SHP77 treated with DMSO at 0.1 percent for 48 hours (cell line): ENCODE results near the gene RNF121.
"Not testable (repeated sequence)": the region's sequence is repeated elsewhere in the genome, so short reads cannot be mapped to it uniquely, and the experiment has no call there.

Experiments
- DNase-seq: peaks from one replicate; lab custom pipeline; 2025; lab: John Stamatoyannopoulos, UW

Gene RNF121

DNA sequence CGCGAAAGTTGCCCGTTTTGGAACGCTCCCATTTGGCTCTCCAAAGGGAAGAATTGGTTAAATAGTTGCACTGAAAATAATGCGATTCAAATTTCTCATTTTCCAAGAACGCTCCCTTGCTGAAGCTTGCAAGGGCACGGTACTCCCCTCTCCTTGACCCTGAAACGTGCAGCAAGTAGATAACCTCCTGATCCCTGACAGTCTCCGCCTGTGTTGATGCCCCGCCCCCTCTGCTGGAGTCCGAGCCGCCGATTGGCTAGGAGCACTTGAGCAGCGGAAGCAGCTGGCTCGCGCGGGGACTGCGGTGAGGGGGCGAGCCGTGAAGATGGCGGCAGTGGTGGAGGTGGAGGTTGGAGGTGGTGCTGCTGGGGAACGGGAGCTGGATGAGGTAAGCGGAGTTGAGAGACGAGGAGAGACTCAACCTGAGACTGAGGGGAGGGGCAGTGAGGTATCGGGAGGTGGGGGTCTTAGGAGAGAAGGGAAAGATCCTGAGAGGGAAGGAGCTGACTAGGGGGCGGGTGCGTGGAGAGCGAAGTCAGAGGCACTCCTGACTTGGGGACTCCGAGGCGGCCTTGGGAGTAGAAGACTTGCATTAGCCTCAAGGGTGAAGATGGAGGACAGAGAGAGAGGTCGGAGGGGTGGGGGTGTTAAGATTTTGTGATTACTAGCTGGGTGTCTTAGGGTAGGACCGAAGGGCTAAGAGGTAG, at the start of gene RNF121:
Gene RNF121, plus strand, starts transcription at position 310 of the 707 bp plus-strand sequence. Its CDS starts 16 bp downstream, at position 326.
- DNase-seq: peak; percentile 98

DNA sequence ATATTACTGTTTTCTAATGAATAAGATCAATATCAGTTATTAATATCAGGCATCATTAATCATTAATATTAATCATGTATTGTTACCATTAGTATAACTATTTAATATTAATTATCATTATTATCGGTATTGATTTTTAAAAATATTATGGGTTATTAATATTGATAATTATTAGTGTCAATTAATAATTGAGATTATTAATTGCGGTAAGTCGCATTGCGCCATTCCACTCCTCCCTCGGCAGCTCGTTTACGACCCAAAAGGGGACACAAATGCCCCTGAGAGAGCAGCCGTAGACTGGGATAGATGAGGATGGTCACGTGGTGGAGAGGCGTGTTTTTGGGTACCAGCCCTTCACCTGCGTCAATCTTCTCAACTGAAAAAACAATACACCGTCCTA, 43.0 kb upstream of the RNF121 start:
- not testable (repeated sequence) for DNase-seq

DNA sequence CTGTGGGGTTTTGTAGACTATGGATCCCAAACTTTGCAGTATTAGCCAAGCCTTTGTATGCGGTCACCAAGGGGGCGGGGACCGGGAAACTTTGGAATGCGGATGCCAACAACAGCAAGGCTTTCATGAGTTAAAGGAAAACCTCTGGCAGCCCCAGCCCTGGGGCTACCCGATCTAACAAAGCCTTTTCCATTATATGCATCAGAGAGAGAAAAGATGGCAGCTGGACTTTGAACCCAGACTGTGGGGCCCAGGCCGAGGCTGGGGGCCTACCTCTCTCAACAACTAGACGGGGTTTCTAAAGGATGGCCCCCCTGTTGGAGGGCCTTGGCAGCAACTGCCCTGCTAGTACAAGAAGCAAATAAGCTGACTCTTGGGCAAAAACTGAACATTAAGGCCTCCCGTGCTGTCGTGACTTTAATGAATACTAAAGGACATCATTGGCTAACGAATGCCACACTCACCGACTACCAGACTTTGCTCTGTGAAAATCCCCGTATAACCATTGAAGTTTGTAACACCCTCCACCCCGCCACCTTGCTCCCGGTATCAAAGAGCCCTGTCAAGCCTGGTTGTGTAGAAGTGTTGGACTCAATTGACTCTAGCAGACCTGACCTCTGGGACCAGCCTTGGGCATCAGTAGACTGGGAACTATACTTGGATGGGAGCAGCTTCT, 40.4 kb upstream of the RNF121 start:
- not testable (repeated sequence) for DNase-seq

DNA sequence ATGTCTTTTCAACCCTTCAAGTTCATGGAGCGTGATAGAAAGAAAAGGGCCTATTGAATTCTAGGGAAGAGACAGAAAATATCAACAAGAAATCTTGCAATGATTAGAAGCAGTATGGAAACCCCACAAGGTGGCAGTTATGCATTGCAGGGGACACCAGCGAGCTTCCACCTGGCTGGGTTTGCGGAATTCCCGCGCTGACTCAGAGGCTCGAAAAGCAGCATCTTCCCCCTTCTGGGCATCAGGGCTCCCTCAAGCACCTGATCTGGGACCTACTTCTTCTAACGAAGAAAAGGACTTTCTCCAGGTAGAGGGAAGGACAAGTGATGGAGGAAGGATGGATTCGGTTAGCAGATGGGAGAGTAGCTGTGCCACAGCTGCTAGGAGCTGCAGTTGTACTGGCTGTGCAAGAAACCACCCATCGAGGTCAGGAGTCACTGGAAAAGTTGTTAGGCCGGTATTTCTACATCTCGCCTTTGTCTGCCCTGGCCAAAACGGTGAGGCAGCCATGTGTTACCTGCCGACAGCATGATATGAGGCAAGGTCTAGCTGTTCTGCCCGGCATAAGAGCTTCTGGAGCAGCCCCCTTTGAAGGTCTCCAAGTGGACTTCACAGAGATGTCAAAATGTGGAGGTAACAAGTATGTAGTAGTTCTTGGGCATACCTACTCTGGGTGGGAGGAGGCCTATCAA, 39.5 kb upstream of the RNF121 start:
- not testable (repeated sequence) for DNase-seq

DNA sequence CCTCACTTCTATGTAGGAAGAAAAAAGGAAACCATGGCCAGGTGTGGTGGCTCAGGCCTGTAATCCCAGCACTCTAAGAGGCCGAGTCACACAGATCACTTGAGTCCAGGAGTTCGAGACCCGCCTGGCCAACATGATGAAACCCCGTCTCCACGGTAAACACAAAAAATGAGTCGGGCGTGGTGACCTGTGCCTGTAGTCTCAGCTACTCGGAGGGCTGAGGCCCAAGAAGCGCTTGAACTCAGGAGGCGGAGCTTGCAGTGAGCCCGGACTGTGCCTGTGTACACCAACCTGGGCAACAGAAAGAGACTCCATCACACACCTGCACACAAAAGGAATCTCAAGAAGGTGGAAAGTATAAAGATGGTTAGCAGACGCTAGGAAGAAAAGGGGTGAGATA, 32.9 kb upstream of the RNF121 start:
- no peak for DNase-seq

DNA sequence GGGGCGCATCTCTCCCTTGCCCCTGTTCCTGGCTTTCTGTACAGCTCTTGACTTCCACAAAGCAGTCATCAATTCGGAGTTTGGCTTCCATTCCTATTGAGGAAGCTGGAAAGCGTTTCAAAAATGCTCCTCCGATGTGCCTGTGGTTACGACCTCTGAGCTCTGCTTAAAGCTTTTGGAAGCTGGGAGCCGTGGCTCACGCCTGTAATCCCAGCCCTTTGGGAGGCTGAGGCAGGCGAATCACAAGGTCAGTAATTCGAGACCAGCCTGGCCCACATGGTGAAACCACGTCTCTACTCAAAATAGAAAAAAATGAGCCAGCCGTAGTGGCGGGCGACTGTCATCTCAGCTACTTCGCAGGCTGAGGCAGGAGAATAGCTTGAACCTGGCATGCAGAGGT, 27.7 kb upstream of the RNF121 start:
- not testable (repeated sequence) for DNase-seq

DNA sequence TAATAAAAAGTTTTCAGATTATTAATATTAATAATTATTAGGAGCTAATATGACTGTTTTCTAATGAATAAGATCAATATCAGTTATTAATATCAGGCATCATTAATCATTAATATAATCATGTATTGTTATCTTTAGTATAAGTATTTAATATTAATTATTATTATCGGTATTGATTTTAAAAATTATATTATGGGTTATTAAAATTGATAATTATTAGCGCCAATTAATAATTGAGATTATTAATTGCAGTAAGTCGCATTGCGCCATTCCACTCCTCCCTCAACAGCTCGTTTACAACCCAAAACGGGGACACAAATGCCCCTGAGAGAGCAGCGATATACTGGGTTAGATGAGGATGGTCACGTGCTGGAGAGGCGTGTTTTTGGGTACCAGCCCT, 20.6 kb upstream of the RNF121 start:
- no peak for DNase-seq

DNA sequence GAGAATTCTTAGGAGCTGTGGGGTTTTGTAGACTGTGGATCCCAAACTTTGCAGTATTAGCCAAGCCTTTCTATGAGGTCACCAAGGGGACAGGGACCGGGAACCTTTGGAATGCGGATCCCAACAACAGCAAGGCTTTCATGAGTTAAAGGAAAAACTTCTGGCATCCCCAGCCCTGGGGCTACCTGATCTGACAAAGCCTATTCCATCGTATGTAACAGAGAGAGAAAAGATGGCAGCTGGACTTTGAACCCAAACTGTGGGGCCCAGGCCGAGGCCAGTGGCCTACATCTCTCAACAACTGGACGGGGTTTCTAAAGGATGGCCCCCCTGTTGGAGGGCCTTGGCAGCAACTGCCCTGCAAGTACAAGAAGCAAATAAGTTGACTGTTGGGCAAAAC, 18.1 kb upstream of the RNF121 start:
- DNase-seq: not testable (repeated sequence)

DNA sequence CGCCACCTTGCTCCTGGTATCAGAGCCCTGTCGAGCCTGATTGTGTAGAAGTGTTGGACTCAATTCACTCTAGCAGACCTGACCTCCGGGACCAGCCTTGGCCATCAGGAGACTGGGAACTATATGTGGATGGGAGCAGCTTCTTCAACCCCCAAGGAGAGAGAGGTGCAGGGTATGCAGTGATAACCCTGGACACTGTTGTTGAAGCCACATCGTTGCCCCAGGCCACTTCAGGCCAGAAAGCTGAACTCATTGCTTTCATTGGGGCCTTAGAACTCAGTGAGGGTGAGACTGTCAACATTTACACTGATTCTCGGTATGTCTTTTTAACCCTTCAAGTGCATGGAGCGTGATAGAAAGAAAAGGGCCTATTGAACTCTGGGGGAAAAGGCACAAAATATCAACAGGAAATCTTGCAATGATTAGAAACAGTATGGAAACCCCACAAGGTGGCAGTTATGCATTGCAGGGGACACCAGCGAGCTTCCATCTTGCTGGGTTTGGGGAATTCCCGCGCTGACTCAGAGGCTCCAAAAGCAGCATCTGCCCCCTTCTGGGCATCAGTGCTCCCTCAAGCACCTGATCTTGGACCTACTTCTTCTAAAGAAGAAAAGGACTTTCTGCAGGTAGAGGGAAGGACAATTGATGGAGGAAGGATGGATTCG, 17.4 kb upstream of the RNF121 start:
- DNase-seq: not testable (repeated sequence)

DNA sequence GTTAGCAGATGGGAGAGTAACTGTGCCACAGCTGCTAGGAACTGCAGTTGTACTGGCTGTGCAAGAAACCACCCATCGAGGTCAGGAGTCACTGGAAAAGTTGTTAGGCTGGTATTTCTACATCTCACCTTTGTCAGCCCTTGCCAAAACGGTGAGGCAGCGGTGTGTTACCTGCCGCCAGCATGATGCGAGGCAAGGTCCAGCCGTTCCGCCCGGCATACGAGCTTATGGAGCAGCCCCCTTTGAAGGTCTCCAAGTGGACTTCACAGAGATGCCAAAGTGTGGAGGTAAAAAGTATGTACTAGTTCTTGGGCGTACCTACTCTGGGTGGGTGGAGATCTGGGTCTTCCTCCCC, 16.9 kb upstream of the RNF121 start:
- DNase-seq: not testable (repeated sequence)

DNA sequence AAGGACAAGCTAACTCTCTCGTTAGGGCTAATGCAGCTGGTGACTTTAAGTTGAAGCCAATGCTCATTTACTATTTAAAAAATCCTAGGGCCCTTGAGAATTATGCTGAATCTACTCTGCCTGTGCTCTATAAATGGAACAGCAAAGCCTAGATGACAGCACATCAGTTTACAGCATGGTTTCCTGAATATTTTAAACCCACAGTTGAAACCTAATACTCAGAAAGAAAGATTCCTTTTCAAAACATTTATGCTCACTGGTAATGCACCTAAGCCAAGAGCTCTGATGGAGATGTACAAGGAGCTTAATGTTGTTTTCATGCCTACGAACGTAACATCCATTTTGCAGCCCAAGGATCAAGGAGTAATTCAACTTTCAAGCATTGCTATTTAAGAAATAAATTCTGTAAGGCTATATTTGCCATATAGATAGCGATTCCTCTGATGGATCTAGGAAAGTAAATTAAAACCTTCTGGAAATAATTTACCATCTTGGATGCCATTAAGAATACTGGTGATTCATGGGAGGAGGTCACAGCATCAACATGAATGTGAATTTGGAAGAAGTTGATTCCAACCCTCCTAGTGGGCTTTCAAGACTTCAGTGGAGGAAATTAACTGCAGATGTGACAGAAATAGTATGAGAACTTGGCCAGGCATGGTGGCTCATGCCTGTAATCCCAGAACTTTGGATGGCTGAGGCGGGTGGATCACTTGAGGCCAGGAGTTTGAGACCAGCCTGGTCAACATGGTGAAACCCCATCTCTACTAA, 14.9 kb upstream of the RNF121 start:
- DNase-seq: no peak

DNA sequence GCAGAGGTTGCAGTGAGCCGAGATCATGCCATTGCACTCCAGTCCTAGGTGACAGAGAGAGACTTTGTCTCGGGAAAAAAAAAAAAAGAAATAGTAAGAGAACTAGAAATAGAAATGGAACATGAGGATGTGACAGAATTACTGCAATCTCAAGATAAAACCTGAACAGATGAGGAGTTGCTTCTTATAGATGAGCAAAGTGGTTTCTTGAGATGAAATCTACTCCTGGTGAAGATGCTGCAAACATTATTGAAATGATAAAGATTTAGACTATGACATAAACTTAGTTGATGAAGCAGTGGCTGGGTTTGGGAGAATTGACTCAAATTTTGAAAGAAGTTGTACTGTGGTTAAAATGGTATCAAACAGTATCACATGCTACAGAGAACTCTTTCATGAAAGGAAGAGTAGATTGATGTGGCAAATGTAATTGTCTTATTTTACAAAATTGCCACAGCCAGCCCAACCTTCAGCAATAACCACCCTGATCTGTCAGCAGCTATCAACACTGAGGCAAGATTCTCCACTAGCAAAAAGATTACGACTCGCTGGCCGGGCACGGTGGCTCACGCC, 14.1 kb upstream of the RNF121 start:
- DNase-seq: no peak

DNA sequence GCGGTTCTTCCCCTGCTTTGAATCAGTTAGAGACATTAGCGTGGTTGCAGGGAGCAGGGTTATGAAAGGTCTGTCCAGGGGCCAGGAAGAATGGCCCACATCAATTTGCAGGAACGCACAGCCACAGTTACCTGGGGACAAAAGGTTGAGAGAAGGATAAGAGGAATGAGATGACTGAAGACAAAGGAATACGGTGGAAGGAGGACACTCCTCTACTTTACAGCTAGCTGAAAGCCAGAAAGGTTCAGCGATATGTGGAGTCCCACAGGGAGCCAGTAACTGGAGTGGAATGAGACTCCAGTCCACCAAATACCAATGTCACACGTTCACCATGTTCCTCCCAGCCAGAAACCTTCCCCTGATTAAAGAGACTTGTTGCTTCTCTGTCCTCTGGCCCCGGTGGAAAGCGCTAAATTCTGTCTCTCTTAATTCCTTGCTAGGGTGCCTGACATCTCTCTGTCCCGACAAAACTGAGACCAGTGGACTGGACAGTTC, 11.2 kb upstream of the RNF121 start:
- no peak for DNase-seq

DNA sequence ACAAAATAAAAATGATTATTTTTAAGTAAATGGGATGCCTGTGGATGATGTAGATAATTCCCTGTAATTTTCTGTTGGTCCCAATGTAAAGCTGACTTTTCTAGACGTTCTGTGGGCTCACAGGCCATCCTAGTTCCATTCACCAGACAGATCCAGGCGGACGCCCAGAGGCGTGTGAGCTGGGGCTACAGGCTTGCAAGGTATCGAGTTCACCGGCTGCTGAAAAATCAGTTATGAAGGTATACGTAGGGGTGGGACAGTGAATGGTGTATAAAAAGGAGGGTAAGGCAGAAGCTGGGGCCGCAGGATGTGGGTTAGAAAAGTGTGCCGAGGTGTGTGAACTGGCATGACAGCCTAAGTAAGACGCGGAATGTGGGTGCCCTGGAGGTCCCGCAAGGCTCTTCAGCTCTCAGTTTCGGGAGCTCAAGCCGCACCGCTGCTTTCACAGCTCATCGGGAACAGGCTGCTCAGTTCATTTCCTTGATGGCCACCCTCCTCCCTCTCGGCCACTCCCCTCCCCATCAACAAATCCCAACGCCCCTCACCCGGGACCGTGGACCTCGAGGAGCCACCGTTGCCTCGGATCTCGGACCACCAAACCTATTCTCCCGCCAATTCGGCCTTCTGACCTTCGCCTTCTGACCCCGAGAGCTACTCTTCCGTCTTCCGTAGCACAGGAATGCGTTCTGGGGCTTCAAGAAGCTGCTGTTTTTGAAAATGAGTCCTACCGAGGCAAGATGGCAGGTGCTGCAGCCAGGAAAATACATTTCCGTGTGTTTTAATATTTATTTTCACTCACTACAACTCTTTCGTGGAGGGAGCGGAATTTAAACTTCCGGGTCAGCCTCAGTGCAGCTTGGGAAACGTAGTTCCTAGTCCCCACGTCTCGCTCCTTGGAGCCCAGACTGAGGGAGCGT, 768 bp upstream of the RNF121 start, which contains the start of gene XNDC1N:
Gene XNDC1N, minus strand, starts transcription at position 775 of the 917 bp plus-strand sequence. CDS start 5,241 bp downstream, outside the sequence.
- peak; percentile 98 for DNase-seq

DNA sequence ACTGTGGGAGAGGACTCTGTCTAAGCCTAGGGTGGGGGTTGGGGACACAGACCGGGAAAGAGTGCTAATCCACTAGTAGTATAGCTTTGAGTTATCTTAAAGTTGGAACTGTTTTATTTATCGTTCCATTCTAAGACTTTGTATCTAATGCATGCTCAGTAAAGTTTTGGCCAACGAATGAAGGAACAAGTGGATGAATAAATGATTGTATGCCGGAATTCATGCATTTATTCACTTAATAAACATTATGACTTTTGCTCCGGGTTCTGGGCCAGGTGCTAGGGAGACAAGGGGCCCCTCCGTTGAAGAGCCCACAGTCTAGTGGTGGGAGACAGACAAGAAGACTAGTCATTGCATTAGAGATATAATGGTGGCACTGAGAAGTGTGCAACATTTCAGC, 645 bp downstream of the RNF121 start:
- DNase-seq: no peak

DNA sequence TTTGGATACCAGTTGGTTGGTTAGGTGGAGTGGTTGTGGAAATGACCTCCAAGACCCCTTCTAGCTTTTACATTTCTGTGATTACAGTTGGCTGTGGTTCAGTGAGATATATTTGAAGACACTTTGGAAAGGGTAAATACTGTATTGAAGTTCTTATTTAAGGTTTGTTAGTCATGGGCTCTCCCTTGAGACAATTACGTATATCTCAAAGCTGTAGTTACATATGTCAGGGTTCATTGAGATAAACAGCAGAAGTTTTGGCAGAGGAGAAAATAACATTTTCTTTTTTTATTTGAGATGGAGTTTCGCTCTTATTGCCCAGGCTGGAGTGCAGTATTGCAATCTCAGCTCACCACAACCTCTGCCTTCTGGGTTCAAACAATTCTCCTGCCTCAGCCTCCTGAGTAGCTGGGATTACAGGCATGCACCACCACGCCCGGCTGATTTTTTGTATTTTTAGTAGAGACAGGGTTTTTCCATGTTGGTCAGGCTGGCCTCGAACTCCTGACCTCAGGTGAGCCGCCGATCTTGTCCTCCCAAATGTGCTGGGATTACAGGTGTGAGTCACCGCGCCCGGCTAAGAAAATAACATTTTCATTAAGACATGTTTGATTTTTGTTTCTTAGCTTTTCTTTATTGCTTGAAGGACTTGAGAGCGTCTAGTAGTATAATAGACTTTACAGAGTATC, 1.9 kb downstream of the RNF121 start:
- DNase-seq: no peak

DNA sequence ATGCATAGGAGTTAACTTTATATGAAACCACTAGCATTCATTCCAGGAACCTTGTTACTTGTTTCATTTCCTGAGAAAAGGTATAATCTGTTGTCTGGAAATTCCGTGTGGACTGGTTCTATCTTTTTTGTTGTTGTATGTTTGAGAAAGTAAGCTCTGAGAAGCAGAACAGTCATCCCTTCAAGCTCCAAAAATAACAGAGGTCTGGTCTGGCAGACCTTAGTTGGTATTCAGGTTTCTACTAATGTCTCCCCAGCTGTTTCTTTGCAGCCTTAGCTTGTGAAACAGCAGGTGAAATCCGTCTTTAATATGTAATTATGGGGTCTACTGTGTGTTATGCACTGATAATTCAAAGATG, 2.4 kb downstream of the RNF121 start:
- no peak for DNase-seq

DNA sequence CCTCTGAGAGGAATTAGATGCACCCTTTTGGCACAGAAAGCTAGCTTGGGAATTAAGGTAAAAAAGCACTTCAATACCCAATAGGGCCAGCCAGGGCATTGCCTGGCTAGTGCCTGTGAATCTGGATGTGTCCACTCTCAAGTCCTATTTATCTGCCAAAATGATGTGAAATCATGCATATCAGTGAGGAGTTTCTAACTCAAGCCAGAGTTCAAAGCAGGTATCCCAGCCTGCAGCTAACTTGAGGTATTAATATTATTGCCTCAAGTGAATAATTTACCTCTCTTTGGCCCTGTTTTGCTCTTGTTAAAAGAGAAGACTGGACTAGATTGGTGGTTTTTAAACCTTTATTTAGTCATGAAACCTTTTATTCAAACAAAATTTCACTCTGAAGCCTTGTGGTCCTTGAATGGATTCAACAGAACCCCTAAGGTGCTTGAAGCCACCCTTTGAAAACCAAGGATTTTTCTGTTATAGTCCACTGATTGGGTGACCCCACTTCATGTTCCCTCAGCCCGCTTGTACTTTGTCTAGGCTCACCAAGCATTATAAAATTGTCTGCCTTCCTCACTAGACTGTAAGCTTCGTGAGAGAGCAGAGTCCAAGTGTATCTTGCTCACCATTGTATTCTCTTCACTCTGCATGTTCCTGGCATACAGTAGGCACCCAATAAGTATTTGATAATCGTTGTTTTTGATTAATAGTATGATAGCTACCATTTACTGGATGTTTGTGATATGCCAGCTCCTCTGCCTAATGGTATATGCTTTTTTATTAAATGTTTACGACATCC, 4.5 kb downstream of the RNF121 start:
- no peak for DNase-seq

DNA sequence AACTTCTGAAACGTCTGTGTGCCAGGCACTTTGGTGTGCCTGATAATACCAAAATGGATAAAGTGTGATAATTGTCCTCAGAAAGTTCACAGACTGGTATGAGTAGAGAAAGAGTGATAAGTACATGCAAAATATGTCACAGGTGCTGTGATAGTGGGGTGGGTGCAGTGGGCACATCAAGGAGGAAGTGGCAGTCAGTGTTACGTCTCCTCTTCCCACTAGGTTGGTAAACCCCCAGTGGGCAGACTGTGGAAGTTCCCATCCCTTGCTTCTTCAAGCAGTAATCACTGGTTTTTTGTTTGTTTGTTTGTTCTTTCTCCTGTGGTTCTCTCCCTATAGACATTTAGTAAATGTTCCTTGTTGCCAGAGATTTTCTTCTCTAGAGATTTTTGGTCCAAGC, 5.4 kb downstream of the RNF121 start:
- DNase-seq: no peak
